GM12874 (cell line): Measurements from ENCODE around the gene KIF22.

Experiments used
- CTCF ChIP-seq: IDR thresholded peaks from 2 replicates; pipeline ENCODE4 v1.5.1; 2011; ENCODE audit warnings: low read depth, mild to moderate bottlenecking, control low read depth, low read length, moderate library complexity; ENCODE audit not compliant: insufficient read depth

The KIF22 gene

DNA sequence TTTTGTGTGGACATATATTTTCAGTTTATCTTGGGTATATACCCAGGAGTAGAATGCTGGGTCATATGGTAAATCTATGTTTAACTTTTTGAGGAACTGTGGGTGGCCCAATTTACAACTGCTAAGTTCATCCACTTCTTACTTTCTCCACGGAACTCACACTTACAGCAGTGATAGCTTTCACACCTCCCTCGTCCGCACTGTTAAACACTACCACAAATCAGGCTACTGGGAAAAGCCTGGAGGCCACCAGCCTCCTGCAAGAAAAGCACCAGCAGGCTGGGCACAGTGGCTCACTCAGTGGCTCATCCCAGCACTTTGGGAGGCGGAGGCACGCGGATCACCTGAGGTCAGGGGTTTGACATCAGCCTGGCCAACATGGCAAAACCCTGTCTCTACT is 27.2 kb upstream of the KIF22 start:
- TF ChIP-seq CTCF, result no peak

DNA sequence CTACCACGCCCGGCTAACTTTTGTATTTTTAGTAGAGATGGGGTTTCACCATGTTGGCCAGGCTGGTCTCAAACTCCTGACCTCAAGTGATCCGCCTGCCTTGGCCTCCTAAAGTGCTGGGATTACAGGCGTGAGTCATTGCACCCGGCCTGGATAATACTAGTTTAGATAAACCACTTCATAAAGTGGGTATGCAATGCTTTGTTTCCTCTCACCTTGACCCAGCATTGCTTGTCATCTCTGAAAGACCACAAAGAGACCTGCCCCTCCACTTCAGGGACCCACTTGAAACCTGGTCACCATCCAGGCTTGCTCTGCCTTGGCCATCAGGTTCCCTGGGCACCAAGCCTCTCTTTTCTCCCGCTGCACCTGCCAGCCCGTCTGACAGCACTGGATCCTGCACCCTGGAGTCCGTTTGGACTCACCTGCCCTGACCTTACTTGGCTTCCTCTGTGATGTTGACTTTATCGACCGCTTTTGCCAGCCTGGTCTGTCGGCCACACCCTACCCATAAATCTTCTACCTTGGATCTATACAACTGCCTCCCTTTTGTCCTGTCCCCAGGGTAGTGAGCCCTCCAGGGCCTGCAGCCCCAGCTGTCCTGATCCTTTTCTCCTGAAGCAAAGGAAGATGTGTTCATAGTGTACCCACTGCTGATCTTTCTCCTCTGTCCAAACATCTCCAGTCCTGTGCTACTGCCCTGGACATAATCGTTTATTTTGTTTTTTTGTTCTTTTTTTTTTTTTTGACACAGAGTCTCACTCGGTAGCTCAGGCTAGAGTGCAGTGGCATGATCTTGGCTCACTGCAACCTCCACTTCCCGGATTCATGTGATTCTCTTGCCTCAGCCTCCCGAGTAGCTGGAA is 25.2 kb upstream of the KIF22 start:
- no peak for TF ChIP-seq CTCF

DNA sequence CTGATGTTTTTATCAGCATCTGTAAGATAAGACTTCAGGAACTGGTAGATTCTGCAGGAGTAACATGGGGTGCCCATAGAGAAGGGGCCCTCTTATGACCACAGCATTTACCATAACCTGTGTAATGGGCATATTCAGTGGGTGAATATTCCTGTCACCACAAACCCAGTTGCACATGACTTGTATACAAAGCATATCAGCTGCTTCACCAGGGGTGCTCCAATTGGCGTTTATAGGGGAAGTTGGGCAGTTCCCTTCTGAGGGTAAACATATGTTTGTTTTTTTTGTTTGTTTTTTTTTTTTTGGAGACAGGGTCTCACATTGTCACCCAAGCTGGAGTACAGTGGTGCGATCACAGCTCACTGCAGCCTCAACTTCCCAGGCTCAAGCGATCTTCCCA is 24.0 kb upstream of the KIF22 start:
- no peak for TF ChIP-seq CTCF

GRCh38 chr16:29767062-29767461 is 23.5 kb upstream of the KIF22 start:
- TF ChIP-seq CTCF, result no peak

DNA sequence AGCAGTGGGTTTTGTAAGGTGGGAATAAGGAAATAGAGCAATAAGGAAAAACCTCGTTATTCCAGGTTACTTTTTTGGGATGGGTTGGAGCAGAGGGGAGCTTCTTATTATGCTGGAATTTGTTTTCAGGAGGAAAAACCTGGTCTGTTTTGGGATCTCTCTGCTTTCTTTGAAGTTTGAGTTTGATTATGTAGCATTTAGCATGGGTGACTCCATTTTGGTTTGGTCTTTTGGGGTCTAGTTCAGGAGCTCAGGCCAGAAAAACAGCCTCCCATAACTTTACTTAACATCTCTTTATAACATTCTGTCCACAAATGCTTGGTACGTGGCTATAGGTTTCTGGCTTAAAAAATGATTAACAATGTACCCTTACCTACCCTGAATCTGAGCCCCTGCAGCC is 21.0 kb upstream of the KIF22 start:
- no peak for TF ChIP-seq CTCF

- no peak for TF ChIP-seq CTCF
These were observed 20.2 kb upstream of the KIF22 start for GRCh38 chr16:29770250-29770929.

DNA sequence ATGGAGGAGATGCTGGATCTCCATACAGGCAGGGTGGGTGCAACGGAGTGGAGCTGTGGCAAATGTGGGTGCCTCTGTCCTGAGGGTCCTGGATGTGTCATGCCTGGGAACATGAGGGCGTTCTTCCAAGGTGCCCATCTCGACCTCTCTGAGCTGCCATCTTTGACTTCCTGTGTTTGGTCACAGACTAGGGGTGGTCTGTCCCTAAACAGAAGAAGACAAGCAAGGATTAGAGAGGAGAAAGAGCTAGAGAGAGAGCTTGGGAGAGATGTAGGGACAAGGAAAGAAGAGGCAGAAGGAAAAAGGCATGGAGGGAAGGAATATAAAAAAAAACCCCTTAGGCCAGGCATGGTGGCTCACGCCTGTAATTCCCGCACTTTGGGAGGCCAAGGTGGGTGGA is 15.8 kb upstream of the KIF22 start:
- TF ChIP-seq CTCF, result no peak
